GM21717 (cell line): Measurements from ENCODE around the gene CTRB2.

ENCODE experiments used
- ATAC-seq: cut with Tn5 transposase; IDR thresholded peaks from one replicate; pipeline ENCODE4 v1.9.1; 2021; ENCODE audit warnings: mild to moderate bottlenecking, moderate library complexity; ENCODE audit not compliant: unreplicated experiment

Gene CTRB2

DNA sequence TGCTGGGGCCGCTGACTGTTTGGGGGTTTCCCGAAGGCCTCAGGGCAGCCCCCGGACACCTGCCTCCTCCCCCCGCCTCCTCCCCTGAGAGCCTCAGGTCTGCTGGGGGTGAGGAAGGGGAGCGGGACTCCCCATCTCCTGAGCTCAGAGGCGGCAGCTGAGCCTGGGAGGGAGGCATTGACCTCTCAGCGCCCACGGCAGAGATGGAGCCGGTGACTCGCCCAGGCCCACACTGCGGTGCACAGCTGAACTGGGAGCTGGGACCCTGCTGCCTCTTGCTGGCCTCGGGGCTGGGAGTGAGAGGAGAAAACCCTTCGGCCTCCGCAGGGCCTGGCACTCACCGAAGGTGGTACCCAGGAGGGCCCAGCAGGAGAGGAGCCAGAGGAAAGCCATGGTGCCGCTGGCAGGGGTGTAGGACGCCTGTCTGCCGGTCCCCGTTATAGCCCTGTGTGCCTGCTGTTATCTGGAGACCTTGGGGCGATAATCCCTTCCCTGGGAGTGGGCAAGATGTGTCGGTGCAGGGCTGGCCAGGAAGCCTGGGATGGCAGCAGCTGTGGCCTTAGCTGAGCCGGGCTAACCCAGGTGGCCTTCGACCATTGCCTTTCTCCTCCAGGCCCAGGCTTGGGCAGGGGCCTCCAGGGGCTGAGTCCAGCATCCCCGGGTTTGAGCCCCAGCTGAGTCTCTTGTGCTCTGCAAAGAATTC is at the start of gene CTRB2:
Gene CTRB2, minus strand, starts transcription at position 413 of the 703 bp plus-strand sequence. Its CDS starts 20 bp downstream, at position 393.
- no peak for ATAC-seq

DNA sequence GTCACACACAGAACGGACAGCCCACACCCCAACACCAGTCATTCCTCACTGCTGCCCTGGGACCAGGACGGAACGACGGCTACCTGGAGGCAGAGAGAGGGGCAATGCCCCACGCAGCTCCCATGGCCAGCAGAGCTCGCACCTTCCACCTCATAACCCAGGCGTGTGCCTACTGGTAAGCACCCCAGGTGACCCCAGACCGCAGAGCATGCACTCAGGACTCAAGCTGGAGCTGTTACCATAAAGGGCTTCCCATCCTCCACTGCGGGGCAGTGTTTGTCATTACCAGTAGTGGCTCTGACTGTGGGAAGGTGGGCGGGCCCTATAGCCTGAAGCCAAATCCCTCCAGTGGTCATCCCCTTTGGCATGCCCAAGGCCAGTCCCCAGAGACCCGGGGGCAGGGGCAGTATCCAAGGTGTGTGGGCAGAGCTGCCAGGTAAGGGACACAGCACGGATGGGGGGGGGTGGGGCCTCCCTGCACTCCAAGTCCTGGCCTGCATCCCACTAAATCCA is 49.2 kb upstream of the CTRB2 start:
- no peak for ATAC-seq

DNA sequence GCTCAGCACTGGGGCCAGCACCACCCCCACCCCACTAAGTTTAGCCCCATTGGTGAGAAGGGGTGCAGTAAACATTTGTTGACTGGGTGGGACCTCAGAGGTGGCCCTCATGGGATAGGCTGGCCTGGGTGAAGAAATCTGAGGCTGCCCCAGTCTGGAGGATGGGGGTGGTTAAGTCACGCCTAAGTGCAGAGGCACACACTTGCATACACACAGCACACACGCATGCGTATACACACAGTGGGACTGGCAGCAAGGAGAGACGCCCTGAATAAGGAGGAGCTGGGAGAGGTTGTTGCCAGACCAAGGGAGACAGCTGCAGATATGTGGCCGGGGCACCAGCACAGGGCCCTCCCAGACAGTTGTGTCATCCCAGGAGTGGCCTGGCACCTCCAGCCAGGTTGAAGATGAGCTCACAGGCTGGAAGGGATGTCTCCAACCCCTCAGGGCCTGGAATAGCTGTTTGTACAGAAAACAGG is 47.4 kb upstream of the CTRB2 start:
- no peak for ATAC-seq

DNA sequence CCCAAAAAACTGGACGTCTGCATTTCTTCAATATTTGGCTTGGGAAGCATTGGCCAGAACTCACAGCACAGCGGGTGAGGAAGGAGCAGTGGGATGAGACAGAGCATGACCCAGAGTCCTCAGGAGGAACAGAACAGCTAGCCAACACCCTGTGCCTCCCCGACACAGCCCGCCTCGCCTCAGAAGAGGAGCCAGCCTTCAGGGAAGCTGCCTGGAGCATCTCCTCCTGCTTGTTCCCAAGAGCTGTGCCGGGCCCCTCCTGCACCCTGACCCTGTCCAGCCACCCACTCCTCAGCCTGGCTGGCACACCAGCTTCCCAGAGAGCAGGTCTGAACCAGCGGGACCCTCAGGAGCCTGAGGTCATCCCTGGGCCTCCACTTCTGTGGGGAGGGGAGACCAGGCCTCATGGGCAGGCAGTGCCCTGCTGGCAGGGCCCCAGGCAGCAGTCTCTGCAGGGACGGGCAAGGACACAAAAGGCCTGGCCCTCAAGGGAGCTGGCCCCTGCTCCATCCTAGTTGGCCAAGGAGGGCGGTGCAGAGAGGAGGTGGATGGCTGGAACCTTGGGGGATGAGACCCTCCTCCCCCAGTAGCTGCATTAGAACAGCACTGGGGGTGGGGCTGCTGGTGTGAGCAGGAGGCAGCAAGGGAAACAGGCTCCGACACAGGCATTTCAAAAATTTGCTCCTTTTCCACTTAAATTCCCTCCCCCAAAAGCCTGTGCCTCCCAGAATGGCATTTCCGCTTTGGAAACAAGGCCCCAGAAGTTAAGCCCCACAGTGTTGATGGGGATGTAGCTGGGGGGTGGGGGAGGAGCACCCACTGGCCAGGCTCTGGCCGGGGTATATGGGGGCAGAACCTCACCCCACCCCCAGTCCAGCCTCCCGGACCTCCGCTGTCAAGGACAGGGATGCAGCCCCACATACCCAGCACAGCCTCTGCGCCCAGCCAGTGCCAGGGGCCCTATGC is 46.3 kb upstream of the CTRB2 start:
- ATAC-seq, result no peak

DNA sequence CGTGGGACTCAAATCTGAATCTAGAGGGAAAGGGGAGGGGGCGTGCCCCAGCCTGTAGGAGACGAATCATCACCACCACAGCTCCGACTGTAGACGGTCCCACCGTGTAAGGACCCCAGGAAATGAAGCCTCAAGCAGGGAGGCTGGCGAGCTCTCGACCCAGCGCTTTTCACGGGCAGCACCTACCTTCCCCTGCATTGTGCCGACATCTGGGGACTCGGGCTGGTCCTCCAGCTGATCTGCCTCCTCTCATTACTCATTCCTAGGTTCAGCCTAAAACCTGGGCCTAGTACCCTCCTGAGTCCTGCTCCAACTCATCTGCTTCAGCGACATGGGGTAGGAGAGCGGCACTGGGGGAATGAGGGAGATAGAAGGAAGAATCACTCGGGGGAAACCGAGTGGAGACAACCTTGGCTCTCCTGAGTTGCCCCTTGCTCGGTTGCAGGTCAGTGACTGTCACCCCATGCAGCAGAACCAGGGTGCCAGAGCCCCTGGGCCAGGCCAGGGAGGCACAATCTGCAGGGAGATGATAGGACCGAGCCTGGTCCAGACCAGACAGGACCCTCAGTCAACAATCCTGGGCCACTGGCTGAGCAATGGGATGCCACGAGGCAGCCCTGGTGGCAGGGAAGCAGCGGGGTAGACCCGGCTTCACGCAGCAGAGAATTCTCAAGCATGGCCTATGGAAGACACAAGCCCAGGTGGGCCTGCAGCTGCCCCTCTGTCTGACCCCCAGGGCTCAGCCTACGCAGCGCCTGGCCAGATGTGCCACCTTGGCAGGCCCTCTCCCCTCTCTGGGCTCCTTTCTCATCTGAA is 45.3 kb upstream of the CTRB2 start:
- ATAC-seq, result no peak

DNA sequence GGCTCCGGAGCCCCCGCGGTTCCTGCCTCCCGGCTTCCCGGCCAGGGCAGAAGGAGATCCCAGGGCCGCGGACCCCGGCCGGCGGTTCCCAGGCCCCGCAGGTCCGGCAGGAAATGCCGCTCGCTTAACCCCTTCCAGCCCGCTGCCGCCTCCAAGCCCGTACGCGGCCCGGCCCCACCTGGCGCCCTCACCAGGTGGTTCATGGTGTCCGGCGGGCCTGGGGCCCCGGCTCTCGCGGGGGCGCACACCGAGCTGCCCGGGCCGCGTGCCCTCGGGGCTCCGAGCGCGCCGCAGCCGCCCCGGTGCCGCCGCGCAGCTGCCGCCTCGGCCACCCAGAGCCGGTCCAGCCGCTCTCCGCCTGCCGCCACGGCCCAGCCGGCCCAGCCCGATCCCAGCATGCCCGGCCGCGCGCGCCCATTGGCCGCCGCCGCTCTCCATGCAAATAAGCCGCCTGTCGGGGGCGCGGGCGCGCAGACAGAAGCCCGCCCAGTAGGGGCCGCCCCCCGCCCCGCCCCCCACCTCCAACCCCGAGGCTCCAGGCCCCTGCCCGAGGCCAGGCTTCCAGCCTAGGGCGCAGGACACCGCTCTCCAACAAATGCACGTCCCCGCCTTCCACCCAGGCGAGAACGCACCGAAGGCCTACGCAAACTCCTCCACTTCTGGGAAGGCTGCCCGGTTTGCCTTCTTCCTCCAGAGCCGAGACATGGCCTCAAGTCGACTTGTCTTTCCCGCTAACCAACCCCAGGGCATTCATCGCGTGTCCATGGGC is 44.5 kb upstream of the CTRB2 start, which contains the start of gene BCAR1:
Gene BCAR1, minus strand, starts transcription at position 345 of the 769 bp plus-strand sequence. Its CDS starts 142 bp downstream, at position 203.
- ATAC-seq, result peak; percentile 63

DNA sequence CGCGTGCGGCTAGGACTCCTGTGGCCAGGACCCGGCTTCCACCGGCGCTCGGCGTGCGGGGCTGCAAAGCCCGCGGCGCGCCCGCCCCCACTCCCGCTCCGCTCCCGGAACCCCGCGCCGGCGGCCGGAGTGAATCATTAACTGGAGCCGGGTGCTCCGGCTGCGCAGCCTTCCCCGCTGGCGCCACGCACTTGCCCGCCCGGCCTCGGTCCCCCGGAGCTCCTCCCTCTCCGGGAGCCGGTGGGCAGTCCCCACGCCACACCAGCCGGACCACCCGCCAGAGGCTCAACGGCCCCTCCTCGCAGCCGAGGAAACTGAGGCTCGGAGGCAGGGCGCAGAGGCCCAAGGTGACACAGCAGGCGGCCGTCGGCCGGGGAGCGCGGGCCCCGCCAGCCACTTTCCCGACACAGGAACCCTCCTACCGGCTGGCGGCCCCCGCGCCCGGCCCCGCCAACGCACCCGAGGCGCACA is 43.9 kb upstream of the CTRB2 start:
- ATAC-seq, result peak; percentile 29

DNA sequence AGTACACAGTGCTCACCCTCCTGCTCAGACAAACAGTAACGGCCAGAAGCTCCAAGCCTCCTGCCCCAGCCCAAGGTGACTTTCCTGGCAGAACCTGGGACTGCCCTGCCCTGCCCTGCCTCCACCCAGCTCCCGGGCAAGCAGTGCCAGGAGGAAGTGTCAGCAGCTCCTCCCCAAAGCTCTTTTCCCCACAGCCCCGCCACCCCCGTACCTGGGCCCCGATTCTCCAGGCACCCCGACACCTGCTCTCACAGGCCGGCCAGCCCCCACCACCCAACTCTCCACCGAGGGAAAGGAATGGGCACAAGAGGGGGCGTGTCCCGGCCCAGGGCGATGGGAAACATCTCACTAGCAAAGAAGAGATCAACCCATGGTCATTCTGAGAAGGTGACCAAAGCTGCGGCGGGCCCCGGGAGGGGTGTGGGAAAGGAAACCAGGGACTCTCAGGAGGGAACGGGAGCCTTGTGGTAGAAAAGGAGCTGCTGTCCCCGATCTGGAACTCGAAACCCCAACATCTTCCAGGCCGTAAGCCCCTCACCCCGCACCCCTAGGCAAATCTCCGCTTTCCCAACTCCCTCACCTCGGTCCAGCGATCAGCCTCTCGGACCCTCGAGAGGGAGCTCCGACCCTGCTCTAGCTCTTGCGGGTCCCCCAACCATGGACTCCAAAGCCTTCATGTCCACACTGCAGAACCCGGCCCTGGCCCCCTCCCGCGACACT is 43.3 kb upstream of the CTRB2 start:
- ATAC-seq, result no peak

DNA sequence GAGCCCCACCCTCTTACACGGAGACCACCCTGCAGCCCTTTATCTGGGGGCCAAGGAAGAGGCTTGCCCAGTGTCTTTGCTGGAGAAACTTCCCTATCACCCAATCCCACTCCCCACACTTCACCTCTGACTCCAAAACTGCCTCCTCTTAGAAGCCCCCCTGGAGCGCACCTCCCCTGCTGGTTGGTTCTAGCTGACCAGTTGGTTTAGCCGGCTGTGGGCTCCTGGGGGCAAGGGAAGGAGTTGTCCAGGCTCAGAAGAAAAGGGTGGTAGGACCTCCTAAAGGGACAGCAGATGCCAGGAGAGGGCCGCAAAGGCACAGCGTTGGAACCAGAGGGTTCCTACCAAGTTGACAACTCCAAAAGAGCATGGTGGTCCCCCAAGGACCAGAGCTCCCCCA is 42.5 kb upstream of the CTRB2 start:
- no peak for ATAC-seq

DNA sequence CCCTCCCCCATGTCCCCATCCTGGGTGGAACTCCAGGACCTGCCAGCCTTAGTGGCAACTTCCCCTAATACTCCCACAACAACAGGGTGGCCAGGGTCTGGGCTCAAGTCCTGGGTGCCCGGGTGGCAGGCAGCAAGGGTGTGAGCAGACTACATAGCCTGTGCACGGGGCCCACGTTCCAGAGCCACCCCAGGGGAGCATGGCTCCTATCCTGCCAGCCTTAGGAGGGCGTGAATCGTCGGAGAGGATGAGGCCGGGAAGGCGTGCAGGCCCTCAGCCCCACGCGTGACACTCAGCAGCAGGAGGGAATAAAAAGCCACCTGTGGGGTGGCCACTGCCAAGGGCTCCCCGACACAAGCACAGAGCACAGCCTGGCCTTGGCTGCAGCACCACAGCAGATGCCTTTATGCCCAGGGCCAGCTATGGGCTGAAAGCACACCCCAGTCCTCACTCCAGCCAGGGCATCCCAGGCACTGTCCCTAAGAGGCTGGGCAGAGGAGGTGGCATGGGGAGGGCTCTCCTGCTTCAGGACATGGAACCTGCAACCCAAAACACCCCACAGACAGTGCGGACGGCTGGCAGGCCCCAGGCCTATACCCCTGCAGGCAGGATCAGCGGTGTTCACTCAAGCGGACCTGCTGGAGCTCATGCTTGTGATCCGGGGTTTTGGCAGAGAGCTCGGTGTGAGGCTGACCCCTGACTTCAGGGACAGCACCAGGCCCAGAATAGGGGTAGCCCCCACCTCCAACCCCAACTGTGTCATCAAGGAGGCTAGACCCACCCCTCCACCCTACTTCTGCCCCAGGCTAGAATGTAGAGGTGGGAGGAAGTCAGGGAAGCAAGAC is 41.8 kb upstream of the CTRB2 start:
- no peak for ATAC-seq

DNA sequence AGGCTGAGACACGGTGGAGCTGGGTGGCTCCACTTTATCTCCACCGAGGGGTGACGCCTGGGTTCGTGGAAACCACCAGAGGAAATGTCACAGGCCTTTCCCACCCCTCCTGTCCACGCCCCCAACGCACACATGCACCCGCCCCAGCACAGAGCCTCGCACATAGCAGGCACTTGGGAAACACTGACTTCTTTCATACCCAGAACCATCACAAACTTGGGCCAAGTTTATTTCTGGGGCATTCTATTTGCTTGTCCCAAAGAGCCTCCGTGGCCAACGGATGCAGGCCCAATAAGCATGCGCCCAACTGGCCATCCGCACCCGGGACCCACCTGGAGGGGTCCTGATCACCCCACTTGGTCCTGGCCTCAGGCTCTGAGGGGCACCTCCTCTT is 41.2 kb upstream of the CTRB2 start:
- no peak for ATAC-seq

DNA sequence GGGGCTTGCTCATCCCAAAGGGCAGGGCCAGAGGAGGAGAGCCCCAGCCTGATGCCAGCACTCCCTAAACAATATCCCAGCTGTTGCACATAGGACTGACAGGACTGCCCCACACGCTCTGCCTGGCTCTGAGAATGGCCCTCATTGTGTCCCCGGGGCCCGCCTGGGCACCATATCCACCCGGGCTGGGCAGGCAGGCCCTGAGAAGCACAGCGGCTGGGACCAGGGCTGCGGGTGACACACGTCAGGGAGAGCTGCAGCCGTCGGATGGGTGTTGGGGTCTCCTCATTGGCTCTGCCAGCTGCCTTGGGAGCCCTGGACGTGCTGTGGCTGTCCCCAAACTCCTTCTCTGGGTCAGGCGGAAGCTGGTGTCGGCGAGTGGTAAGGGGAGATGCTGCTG is 40.3 kb upstream of the CTRB2 start:
- ATAC-seq, result no peak

DNA sequence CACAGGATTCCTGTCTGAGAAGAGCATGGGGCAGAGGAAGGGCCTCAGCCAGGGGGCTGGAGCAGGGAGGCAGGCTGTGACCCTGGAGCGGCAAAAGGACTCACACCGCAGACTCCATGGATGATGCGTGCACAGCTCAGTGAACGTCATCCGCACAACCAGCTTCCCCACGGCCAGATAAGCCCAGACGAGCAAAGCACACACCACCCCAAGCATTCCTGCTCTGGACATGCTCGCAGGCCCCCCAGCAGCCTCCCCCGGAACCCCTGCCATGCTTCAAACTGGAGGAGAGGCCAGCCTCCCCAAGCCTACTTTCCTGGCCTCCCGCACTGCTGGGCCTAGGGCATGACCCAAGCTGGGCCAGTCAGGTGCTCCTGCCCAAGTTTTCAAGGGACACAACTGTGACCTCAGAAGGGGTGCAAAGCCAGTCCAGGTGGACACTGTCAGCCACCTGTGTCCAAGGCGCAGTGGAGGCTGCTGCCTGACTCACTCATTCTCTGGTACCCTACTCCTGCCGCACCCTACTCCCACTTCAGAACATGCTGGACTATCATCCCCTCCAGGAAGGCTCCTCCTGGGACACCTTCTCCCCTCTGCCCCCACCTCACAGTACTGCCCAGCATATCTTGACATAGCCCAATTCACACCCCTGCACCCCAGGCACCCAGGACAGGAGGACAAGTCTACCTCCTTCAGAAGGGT is 39.7 kb upstream of the CTRB2 start:
- no peak for ATAC-seq

DNA sequence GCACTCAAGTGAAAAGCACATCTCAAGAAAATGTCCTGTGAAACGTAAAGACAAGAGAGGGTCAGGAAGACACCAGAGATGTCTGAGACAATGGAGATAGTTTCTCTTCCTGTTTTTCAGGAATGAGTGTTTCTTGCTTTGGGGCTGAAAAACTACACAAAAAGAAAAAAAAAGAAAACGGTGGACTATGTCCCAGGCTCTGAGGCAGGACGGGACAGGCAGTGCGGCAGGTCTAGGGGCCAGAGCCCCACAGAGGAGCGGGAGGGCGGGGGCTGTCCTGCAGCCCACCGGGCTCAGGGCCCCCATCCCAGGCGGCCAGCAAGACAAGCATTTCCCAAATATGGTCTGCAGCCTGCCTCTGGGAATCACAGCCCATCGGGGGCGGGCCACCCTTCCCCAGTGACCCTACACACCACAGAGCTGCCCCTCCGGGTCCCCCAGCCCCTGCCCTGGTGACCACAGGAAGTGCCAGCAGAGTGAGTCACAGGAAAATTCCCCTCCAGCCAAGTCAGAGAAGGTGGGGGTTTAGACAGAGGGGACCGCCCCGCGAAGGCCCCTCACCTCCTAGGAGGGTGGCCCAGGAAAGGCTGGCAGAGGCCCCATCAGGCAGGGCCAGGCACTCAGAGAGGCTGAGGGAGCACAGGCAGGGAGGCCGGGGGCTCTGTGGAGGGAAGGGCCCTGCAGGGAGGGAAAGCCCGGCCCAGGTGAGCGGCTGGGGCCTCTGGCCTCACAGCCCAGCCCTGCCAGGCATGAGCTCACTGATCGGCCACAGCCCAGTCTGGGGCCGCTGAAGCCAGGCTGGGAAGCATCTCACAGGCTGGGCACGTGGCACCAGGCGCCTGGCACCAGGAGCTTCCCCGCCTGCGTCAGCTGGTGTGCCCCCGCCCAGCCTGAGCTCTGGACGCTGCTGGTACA is 38.1 kb upstream of the CTRB2 start:
- no peak for ATAC-seq

DNA sequence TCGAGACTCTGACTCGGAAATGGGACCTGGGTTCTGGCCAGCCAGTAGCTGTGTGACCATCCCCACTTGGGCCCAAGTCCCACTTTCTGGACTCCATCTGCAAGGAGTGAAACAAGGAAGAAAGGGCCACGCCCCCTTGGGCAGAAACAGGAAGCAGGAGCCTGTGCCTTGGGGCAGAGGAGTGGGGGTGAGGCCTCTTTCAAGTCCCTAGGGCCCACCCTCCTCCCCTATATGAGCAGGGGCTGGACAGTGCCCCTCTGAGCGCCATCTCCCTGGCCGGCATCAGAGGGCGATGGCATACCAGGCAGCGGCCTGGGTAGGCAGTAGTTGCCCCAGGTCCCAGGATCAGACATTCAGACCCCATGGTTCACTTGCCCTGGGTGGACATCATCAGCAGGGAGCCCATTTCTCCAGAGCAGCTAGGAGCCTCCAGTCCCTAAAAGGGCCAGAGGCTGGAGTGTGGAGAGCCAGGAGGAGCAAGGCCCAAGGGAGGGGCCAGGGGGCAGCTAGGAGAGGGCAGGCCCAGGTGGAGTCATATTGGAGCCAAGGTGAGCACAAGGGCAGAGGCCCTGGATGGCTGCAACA is 37.4 kb upstream of the CTRB2 start:
- no peak for ATAC-seq

DNA sequence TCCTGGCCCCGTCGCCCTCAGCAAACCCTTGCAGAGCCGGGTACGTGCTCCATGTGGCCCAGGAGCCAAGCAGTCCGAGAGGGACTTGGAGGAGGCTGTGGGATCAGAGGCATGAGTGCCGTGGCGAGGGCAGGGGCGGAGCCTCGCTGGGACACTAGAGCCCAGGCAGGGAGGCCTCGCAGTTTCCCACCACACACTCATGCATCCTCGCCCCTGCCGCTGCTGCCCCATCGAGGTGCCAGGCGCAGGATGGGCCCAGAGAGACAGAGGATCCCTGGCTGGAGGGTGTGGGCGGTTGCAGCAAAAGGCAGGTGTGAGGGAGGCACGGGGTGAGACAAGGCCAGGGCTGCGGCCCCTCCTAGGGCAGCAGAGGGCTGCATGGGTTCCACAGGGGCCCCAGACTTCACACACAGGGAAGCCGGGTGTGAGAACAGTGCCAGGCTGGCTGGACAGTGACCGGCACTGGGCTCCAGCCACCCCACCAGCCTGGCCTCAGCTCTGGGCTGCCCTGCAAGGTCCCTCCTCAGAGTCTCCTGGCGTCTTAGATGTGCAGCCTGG is 36.8 kb upstream of the CTRB2 start:
- ATAC-seq, result no peak
